Transverse colon (tissue), 4 donors: ENCODE results near the gene SAP30BP. TPM values are rescaled to one million over a fixed set of nuclear protein-coding genes. Genes with fewer than 3 reads are reported as not detected.

ENCODE experiments used
- DNase-seq: peaks from one replicate; pipeline ENCODE4 v3.0.0-alpha.2; 2019
- H3K27ac ChIP-seq, 4 donors: fragments of 200-600 bp; sonication (generic); 2 replicates each; pipeline ENCODE4 v1.5.1; 2016 to 2018; ENCODE audit warnings: inconsistent platforms in 4 of 4
- H3K27me3 ChIP-seq: fragments of 200-600 bp; sonication (generic); 2 replicates; pipeline ENCODE4 v1.5.1; 2017; ENCODE audit warnings: inconsistent platforms
- H3K36me3 ChIP-seq, 4 donors: fragments of 200-600 bp; sonication (generic); 2 replicates each; pipeline ENCODE4 v1.5.1; 2017 to 2019; ENCODE audit warnings: inconsistent platforms in 4 of 4
- H3K4me1 ChIP-seq, 4 donors: fragments of 200-600 bp; sonication (generic); 2 replicates each; pipeline ENCODE4 v1.5.1; 2017 to 2020; ENCODE audit warnings: inconsistent platforms in 4 of 4
- H3K4me3 ChIP-seq, 4 donors: fragments of 200-600 bp; sonication (generic); 1 replicate in 1 of 4; 2 replicates in 3 of 4; pipeline versions ENCODE4 v1.5.1 to v1.6.1; 2017 to 2019; ENCODE audit warnings: inconsistent platforms in 4 of 4
- H3K9me3 ChIP-seq, 2 donors: fragments of 200-600 bp; sonication (generic); 2 replicates each; pipeline ENCODE4 v1.5.1; 2017 to 2019; ENCODE audit warnings: inconsistent platforms in 2 of 2
- EP300 ChIP-seq: sonication (generic); formaldehyde crosslinking; IDR thresholded peaks from one replicate; pipeline ENCODE4 v1.6.1; 2017; ENCODE audit warnings: antibody characterized with exemption, low read depth
- POLR2A ChIP-seq: fragments of 450-650 bp; IDR thresholded peaks from one replicate; pipeline ENCODE4 v1.6.1; 2016; ENCODE audit warnings: antibody characterized with exemption, mild to moderate bottlenecking, moderate library complexity
- POLR2AphosphoS5 ChIP-seq, 3 donors: sonication (generic); formaldehyde crosslinking; IDR thresholded peaks; one replicate each; pipeline ENCODE4 v1.6.1; 2016; ENCODE audit warnings: antibody characterized with exemption in 3 of 3
- WGBS, 2 donors: methylation state at CpG; one replicate each; pipeline ENCODE4 v1.1.5; 2018; ENCODE audit warnings: low coverage in 1 of 2; 5-methylcytosine and 5-hydroxymethylcytosine counted together
- in situ Hi-C, 4 donors: fragments of 200-750 bp; cut with MboI; loops; one replicate each; pipeline versions ENCODE4 v1.15.0 to v1.15.1; 2017; ENCODE audit warnings: low sequenced_read_pairs in 3 of 4, low pct_ligation_motif_present in 1 of 4, low pct_unique_long_range_greater_than_20kb in 1 of 4
- intact Hi-C: fragments of 100-400 bp; cut with DNase I; formaldehyde crosslinking; loops from one replicate; pipeline ENCODE4 v1.15.1; 2023; ENCODE audit warnings: low total_unique reads
- total RNA-seq, 4 donors: library from RNA; depleted of rRNA; stranded (reverse); fragments of >200 nt; gene quantifications; one replicate each; pipeline ENCODE4 v1.1.0, GENCODE V29; 2016
- TF ChIP-seq, protein P1 (sequence below), 5 experiments: fragments of 200-600 bp in 3 of 5; fragments of 450-650 bp in 2 of 5; sonication (generic) in 3 of 5; IDR thresholded peaks; 1 replicate in 2 of 5; 2 replicates in 3 of 5; pipeline ENCODE4 v1.5.1; 2016 to 2017; ENCODE audit warnings: antibody characterized with exemption in 5 of 5, inconsistent platforms in 3 of 5, mild to moderate bottlenecking in 2 of 5, moderate library complexity in 1 of 5

Gene SAP30BP
- total RNA-seq, 4 donors from 2014 or later: 49.0 to 83.8 (median 71.4) TPM

DNA sequence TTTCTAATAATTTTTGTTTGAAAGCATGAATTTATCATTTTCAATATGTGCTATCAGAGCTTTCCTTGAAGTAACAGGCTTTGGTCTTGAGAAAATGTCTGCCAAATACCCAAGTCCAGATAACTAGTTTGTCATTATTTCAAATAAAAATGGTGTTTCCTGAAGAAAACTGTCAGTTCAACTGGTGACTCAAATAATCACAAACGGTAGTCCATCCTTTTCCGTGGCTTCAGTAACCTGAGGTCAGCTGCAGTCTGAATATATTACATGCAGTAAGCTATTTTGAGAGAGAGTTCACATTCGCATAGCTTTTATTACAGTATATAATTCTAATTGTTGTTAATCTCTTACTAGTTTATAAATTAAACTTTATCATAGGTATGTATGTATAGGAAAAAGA is 9.3 kb downstream of the SAP30BP start:
- Histone ChIP-seq H3K27ac (no peak overlapping the region), H3K4me1 (peaks cover 0 to 27% (median 9%) of the 10 kb centered on the region in 4 donors), H3K27me3 (no peaks in the 10 kb centered on the region), H3K9me3 (no peaks in the 10 kb centered on the region), H3K4me3 (no peak overlapping the region), H3K36me3 (peaks cover 0 to 24% (median 7%) of the 10 kb centered on the region in 4 donors)
- WGBS, 2 donors: 62 to 78% methylated on average over 3 of the region's 3 CpGs
- in situ Hi-C loops: loop anchor here in 2 of 4 donors (10.0 kb wide), 1 partner anchor 68 kb away; no protein-coding TSS in a partner anchor
- intact Hi-C loops: no loop called here
- TF ChIP-seq, protein P1, sequence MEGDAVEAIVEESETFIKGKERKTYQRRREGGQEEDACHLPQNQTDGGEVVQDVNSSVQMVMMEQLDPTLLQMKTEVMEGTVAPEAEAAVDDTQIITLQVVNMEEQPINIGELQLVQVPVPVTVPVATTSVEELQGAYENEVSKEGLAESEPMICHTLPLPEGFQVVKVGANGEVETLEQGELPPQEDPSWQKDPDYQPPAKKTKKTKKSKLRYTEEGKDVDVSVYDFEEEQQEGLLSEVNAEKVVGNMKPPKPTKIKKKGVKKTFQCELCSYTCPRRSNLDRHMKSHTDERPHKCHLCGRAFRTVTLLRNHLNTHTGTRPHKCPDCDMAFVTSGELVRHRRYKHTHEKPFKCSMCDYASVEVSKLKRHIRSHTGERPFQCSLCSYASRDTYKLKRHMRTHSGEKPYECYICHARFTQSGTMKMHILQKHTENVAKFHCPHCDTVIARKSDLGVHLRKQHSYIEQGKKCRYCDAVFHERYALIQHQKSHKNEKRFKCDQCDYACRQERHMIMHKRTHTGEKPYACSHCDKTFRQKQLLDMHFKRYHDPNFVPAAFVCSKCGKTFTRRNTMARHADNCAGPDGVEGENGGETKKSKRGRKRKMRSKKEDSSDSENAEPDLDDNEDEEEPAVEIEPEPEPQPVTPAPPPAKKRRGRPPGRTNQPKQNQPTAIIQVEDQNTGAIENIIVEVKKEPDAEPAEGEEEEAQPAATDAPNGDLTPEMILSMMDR (IDR thresholded peaks at IDR 0.05): no peak
- TF ChIP-seq EP300: no peak
- TF ChIP-seq POLR2A: no peak
- TF ChIP-seq POLR2AphosphoS5 (IDR thresholded peaks at IDR 0.05): no peak
- no peak for DNase-seq

DNA sequence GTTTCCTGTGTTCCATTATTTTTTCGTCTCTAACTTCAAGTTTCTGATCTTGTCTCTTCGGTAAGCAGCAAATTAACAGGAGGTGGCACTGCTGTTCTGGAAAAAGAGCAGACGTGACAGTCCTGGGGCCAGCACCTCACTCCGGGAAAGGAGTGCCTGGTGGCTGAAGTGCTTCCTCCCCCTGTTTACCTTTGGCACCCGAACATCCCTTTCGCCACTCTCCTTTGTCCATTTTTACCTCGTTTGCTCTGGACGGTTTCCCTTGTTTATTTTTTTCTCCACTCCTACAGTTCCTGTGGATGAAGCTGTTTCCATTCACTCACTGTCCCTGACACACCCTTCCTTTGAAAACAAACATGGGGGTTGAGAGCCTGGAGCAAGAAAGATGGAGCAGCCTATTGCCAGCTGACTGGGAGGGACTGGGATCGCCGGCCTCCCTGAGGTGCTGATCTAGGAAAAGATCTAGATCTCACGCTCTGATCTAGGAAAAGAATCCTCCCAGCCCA is 12.6 kb downstream of the SAP30BP start:
- DNase-seq: peak; percentile 60
- H3K27ac ChIP-seq: peak overlapping the region; percentile 46 to 81 (median 78)
- H3K4me3 ChIP-seq: no peak overlapping the region
- H3K9me3 ChIP-seq: no peaks in the 10 kb centered on the region
- in situ Hi-C loops (loop anchor here in 2 of 4 donors (10.0 kb wide), 1 partner anchor 65 kb away; no protein-coding TSS in a partner anchor), intact Hi-C loops (no loop called here)
- H3K36me3 ChIP-seq: no peaks in the 10 kb centered on the region
- H3K4me1 ChIP-seq: peaks cover 10 to 45% (median 21%) of the 10 kb centered on the region in 4 donors
- TF ChIP-seq, protein P1 (IDR thresholded peaks at IDR 0.05): peak in 4 of 5 experiments; percentile 14 to 72 (median 42)
- TF ChIP-seq EP300: no peak
- no peaks in the 10 kb centered on the region for H3K27me3 ChIP-seq
- WGBS, 2 donors: 50 to 57% methylated on average over 10 to 11 of the region's 11 CpGs

DNA sequence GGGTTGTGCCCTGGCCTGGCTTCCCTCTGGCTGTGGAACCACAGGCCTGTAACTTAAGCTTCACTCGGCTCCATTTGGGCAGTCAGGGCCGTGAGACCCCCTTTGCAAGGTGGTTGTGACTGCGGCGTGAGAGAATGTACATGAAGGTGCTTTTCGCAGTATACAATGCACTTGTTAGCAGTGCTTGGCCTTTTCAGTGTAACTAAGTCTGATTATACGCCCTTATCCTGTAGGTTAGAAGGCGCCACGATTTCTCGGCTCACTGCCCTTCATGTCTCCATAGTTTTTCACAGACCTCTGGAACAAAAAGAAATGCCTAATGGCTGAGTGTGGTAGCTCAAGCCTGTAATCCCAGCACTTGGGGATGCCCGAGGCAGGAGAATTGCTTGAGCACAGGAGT is 13.3 kb downstream of the SAP30BP start:
- peak overlapping the region; percentile 46 to 81 (median 78) for H3K27ac ChIP-seq
- in situ Hi-C loops: no loop called here
- H3K36me3 ChIP-seq: no peaks in the 10 kb centered on the region

DNA sequence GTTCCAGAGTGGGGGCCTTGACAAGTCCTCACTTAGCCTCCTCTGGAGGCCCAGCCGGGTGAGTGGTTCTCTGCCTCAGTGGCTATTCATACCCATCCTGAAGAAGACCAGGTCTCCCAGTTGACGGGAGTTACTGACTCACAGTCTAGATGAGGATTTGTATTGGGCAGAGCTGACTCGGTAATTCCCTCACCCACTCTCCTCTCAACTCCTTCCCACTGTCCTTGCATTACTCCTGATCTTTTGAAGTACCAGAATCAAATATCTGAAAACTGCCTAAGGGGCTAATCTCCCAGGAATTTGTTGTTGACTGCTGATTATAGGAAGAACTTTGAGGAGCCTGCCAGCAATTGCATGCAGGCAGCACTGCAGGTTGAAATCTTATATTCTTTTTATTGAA is 14.2 kb downstream of the SAP30BP start:
- TF ChIP-seq POLR2A: no peak
- TF ChIP-seq EP300: no peak
- no peak for TF ChIP-seq POLR2AphosphoS5 (IDR thresholded peaks at IDR 0.05)
- TF ChIP-seq, protein P1 (IDR thresholded peaks at IDR 0.05): no peak
- intact Hi-C loops: no loop called here
- Histone ChIP-seq H3K4me3 (no peak overlapping the region), H3K27ac (peak overlapping the region in 3 of 4 donors; percentile 46 to 81 (median 79)), H3K27me3 (no peaks in the 10 kb centered on the region), H3K36me3 (no peaks in the 10 kb centered on the region), H3K9me3 (no peaks in the 10 kb centered on the region), H3K4me1 (peaks cover 13 to 50% (median 29%) of the 10 kb centered on the region in 4 donors)
- no peak for DNase-seq
- 81 to 92% methylated on average over 2 to 3 of the region's 3 CpGs for WGBS, 2 donors
- in situ Hi-C loops: no loop called here

More for the DNA sequence above, 13.3 kb downstream of the SAP30BP start:
- Histone ChIP-seq H3K27me3 (no peaks in the 10 kb centered on the region), H3K9me3 (no peaks in the 10 kb centered on the region), H3K4me1 (peaks cover 13 to 45% (median 26%) of the 10 kb centered on the region in 4 donors), H3K4me3 (no peak overlapping the region)
- intact Hi-C loops: no loop called here
- no peak for DNase-seq
- TF ChIP-seq EP300: no peak
- TF ChIP-seq, protein P1 (IDR thresholded peaks at IDR 0.05): no peak
- TF ChIP-seq POLR2AphosphoS5 (IDR thresholded peaks at IDR 0.05): no peak
- no peak for TF ChIP-seq POLR2A
- WGBS, 2 donors: 85 to 93% methylated on average over 5 to 10 of the region's 10 CpGs
